Suprapubic skin (tissue), 4 donors: ENCODE data around the gene RGPD3. TPM values are rescaled to one million over a fixed set of nuclear protein-coding genes. Genes with fewer than 3 reads are reported as not detected.
A peak's percentile ranks its signal among the peaks of the same experiment; 100 is the strongest.
"Not testable (repeated sequence)": the region's sequence is repeated elsewhere in the genome, so short reads cannot be mapped to it uniquely, and the experiment has no call there.

ENCODE experiments used
- DNase-seq, 2 donors: peaks; one replicate each; pipeline ENCODE4 v3.0.0-alpha.2; 2019; ENCODE audit warnings: low spot score in 2 of 2
- H3K27ac ChIP-seq: fragments of 200-600 bp; sonication (generic); one replicate; pipeline ENCODE4 v1.5.1; 2019
- H3K27me3 ChIP-seq: fragments of 200-600 bp; sonication (generic); one replicate; pipeline ENCODE4 v1.5.1; 2019
- H3K36me3 ChIP-seq: fragments of 200-600 bp; sonication (generic); one replicate; pipeline ENCODE4 v1.5.1; 2019
- H3K4me1 ChIP-seq: fragments of 200-600 bp; sonication (generic); one replicate; pipeline ENCODE4 v1.5.1; 2019
- H3K4me3 ChIP-seq: fragments of 200-600 bp; sonication (generic); one replicate; pipeline ENCODE4 v1.5.1; 2019; ENCODE audit warnings: mild to moderate bottlenecking
- H3K9me3 ChIP-seq: fragments of 200-600 bp; sonication (generic); one replicate; pipeline ENCODE4 v1.5.1; 2019
- POLR2AphosphoS5 ChIP-seq, 3 donors: sonication (generic); formaldehyde crosslinking; IDR thresholded peaks; one replicate each; pipeline ENCODE4 v1.6.1; 2017; ENCODE audit warnings: antibody characterized with exemption in 3 of 3
- WGBS: methylation state at CpG from one replicate; pipeline ENCODE4 v1.1.5; 2018; 5-methylcytosine and 5-hydroxymethylcytosine counted together
- total RNA-seq, 4 donors: library from RNA; depleted of rRNA; stranded (reverse); fragments of >200 nt; gene quantifications; one replicate each; pipeline ENCODE4 v1.1.0, GENCODE V29; 2016

The RGPD3 gene
- total RNA-seq, 4 donors from 2014 or later = 0.30 to 2.1 (median 0.74) TPM

- DNase-seq = peak; percentile 84 to 87
- Histone ChIP-seq H3K27ac (peak overlapping the region; percentile 83), H3K4me1 (peaks cover 15% of the 10 kb centered on the region)
- not testable (repeated sequence) for H3K9me3 ChIP-seq, H3K36me3 ChIP-seq, H3K4me3 ChIP-seq, H3K27me3 ChIP-seq
- TF ChIP-seq POLR2AphosphoS5 (IDR thresholded peaks at IDR 0.05) = peak in 1 of 3 donors; percentile 38
- 19% methylated on average over 8 of the region's 16 CpGs for WGBS
Measured at GRCh38 chr2:106511476-106511901, 43.3 kb upstream of the RGPD3 start.

- H3K27me3 ChIP-seq, H3K9me3 ChIP-seq, H3K4me3 ChIP-seq, H3K36me3 ChIP-seq, DNase-seq: not testable (repeated sequence)
- H3K27ac ChIP-seq = peak overlapping the region; percentile 83
- WGBS = 56% methylated on average over 4 of the region's 4 CpGs
- H3K4me1 ChIP-seq = peaks cover 15% of the 10 kb centered on the region
Measured at GRCh38 chr2:106510791-106511190, 42.6 kb upstream of the RGPD3 start.

DNA sequence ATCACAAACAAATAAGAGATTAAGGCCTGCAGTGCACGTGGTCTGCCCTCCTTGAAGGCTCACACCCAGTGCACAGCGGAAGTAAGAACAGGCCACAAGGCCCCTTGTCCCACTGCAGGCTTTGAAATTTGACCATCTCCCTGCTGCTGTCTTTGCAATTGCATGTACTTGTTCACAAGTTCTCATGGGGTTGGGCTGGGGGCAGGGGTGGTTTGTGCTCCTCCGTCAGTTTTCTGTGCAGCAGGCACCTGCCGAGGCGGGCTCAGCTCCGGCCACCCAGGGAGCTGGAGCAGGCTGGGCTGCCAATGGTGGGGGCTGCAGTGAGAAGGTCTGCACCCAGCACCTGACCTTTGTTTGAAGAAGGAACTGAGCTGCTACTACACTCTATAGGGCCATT lies 41.2 kb upstream of the RGPD3 start:
- DNase-seq, H3K36me3 ChIP-seq, H3K27ac ChIP-seq, H3K27me3 ChIP-seq, H3K4me3 ChIP-seq, H3K9me3 ChIP-seq: not testable (repeated sequence)
- H3K4me1 ChIP-seq = peaks cover 15% of the 10 kb centered on the region
- WGBS = 94% methylated on average over 2 of the region's 6 CpGs

DNA sequence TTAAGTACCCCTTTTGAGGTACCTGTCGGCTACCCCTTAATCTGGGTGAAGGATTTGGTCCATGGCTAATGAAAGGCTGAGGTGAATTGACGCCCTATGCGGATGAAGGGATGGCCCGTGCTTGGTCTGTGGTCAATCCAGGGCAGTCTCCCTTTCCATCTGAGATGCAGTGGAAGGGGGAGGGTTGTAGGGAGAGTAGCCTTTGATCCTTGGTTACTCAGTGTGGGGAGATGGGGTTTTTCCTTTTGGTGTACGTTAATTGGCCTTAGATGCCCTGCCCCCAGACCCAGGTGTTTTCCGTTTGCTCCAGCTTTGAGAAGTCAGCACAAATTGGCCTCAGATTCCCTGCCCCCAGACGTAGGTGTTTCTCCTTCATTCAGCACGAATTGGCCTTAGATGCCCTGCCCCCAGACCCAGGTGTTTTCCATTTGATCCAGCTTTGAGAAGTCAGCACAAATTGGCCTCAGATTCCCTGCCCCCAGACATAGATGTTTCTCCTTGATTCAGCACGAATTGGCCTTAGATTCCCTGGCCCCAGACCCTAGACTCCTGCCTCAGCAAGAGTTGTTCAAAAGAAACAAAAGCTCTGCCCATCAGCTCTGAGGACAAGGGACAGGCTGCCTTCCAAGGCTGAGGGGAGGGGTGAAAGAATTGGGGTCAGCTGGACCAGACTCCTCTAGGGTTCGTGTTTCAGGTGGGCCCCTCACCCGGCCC lies 40.6 kb upstream of the RGPD3 start:
- H3K27me3 ChIP-seq, H3K4me3 ChIP-seq, H3K27ac ChIP-seq, H3K36me3 ChIP-seq, H3K9me3 ChIP-seq, DNase-seq: not testable (repeated sequence)
- 75% methylated on average over 8 of the region's 11 CpGs for WGBS
- H3K4me1 ChIP-seq = peaks cover 15% of the 10 kb centered on the region

DNA sequence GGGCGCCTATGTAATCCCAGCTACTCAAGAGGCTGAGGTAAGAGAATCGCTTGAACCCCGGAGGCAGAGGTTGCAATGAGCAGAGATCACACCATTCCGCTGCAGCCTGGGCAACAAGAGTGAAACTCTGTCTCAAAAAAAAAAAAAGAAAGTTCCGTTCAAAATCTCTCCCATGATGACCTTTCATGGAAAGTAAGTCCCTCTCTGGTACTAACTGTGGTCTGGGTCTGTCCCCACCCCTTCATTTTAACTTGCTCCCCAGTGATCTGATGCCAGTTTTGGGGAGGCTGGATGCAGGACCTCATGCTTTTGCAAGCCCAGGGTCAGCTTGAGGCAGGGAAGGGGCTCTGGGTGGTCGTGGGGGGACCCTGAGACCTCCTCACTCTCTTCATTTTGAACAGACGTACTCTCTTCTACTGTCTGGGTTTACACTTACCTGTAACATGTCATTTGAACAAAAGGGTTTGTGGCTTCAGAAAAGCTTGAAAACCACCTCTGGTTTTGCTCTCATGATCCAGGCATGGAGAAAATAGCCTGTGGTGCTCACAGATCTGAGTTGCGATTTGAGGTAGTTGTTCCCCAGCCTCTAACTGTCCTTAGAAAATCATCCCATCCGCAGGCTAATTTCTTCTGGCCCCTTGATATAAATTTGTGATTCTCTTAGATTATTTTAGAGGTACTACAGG lies 37.9 kb upstream of the RGPD3 start:
- H3K9me3 ChIP-seq, H3K27ac ChIP-seq, H3K27me3 ChIP-seq, H3K36me3 ChIP-seq, H3K4me1 ChIP-seq, H3K4me3 ChIP-seq, DNase-seq: not testable (repeated sequence)
- 80% methylated on average over 7 of the region's 9 CpGs for WGBS

DNA sequence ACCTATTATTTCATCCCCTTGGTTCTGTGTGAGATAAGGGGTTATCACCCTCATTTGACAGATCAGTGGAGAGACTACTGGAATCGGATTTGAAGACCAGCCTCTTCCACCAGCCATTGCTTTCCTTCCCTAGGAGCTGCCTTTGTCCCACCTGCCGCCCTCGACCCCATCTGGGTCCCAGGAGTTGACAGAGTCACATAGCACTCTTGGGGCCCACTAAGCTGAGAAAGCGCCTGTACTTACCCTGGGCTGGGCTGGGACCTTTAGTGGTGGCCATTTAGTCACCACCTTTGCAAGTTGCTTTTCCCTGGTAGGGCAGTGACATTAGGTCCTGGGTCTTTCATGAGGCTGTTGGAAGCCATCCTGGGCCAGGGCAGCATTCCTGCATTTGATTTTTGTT lies 36.6 kb upstream of the RGPD3 start:
- not testable (repeated sequence) for H3K4me3 ChIP-seq, H3K27me3 ChIP-seq, H3K9me3 ChIP-seq, H3K4me1 ChIP-seq, DNase-seq, H3K36me3 ChIP-seq, H3K27ac ChIP-seq
- 95% methylated on average over 4 of the region's 4 CpGs for WGBS

- not testable (repeated sequence) for H3K27ac ChIP-seq, H3K4me3 ChIP-seq, H3K36me3 ChIP-seq, H3K9me3 ChIP-seq, DNase-seq, H3K27me3 ChIP-seq, H3K4me1 ChIP-seq
- WGBS = no CpG with 5 or more reads among the region's 11 CpGs
Measured at GRCh38 chr2:106504192-106504591, 36.0 kb upstream of the RGPD3 start.

DNA sequence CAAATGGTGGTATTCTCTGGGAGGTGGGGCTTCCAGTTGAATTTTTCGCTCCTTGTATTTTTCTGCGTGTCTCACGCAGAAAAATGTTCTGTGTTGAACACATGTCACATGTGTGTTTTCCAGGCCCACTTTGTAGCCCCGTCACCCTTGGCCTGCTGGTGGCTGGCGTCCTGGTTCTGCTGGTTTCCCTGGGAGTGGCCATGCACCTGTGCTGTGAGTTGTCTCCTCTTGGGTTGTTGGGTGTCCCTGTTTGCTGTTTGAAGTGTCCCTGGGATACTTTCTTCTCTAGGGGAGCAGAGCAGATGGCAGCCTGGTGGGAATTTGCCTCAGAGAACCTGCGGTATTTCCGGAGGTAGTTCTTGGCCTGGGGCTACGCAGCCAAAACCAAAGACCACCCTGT lies 34.1 kb upstream of the RGPD3 start:
- not testable (repeated sequence) for H3K9me3 ChIP-seq, DNase-seq, H3K36me3 ChIP-seq, H3K4me1 ChIP-seq, H3K4me3 ChIP-seq, H3K27ac ChIP-seq, H3K27me3 ChIP-seq
- 94% methylated on average over 7 of the region's 8 CpGs for WGBS

DNA sequence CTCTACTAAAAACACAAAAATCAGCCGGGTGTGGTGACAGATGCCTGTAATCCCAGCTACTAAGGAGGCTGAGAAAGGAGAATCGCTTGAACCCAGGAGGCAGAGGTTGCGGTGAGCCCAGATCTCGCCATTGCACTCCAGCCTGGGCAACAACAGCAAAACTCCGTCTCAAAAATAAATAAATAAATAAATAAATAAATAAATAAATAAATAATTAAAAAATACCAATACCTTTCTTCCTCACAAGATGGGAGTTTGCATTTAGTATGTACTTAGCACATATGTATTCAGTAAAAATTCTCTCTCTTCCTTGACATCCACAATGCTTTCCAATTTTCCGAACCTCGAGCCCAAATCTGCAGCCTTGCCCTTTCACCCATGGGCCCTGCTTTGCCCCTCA lies 32.1 kb upstream of the RGPD3 start:
- not testable (repeated sequence) for H3K9me3 ChIP-seq, H3K4me3 ChIP-seq, H3K4me1 ChIP-seq, DNase-seq, H3K27me3 ChIP-seq, H3K36me3 ChIP-seq, H3K27ac ChIP-seq
- WGBS = 84% methylated on average over 6 of the region's 7 CpGs

DNA sequence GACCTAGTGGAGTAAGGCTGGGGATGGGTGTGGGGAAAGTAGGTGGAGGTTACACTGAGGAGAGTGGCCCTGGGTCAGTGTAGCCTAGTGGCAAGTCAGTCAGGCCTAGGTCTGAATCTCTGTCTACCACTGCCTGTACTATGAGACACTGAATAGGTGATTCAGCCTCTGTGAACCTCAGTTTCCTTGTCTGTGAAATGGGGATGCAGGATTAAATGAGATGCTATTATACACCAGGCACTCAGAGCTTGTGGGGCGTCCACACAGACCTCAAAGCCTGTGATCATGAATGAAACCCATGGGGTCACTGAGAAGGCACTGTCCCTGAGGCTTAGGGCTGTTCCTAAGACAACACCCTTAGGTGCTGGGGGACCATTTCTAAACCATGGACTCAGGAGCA lies 30.3 kb upstream of the RGPD3 start:
- H3K4me3 ChIP-seq, DNase-seq, H3K4me1 ChIP-seq, H3K36me3 ChIP-seq, H3K27ac ChIP-seq, H3K27me3 ChIP-seq, H3K9me3 ChIP-seq: not testable (repeated sequence)
- no CpG with 5 or more reads among the region's 1 CpG for WGBS

DNA sequence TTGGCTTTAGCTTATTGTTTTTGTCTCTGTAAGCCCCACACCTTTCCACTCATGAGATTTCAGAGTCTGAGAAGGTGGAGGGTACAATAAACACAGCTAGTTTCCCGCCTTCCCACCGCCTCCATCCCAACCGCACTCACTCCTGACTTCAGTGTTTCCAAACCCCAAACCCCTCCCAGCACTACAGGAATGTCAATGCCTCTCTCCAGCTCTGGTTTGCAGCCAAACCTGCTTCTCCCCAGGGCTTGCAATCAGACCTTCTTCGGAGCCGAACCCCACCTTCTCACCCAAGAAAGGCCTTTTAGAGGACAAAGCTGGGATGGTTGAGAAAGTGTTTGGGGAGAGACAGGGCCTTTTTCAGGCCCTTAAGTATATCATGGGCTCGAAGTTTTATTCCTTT lies 24.7 kb upstream of the RGPD3 start:
- WGBS = 24% methylated on average over 6 of the region's 6 CpGs
- H3K27me3 ChIP-seq, H3K36me3 ChIP-seq, H3K9me3 ChIP-seq, H3K4me3 ChIP-seq, DNase-seq, H3K27ac ChIP-seq, H3K4me1 ChIP-seq: not testable (repeated sequence)

- DNase-seq, H3K4me3 ChIP-seq, H3K4me1 ChIP-seq, H3K36me3 ChIP-seq, H3K9me3 ChIP-seq, H3K27me3 ChIP-seq, H3K27ac ChIP-seq: not testable (repeated sequence)
- WGBS = 59% methylated on average over 4 of the region's 6 CpGs
Measured at GRCh38 chr2:106492399-106492798, 24.2 kb upstream of the RGPD3 start.

- not testable (repeated sequence) for H3K36me3 ChIP-seq, H3K4me1 ChIP-seq, H3K9me3 ChIP-seq, H3K4me3 ChIP-seq, DNase-seq, H3K27ac ChIP-seq, H3K27me3 ChIP-seq
- WGBS = 71% methylated on average over 6 of the region's 6 CpGs
Measured at GRCh38 chr2:106489701-106490100, 21.5 kb upstream of the RGPD3 start.

GRCh38 chr2:106487386-106488191 lies 19.4 kb upstream of the RGPD3 start:
- not testable (repeated sequence) for H3K4me1 ChIP-seq, H3K27ac ChIP-seq, H3K27me3 ChIP-seq, DNase-seq, H3K36me3 ChIP-seq, H3K9me3 ChIP-seq
- 51% methylated on average over 12 of the region's 44 CpGs for WGBS
- peak overlapping the region; percentile 14 for H3K4me3 ChIP-seq
